H9 (cell line): ENCODE data around the gene DUOXA2. TPM values are rescaled to one million over a fixed set of nuclear protein-coding genes. Genes with fewer than 3 reads are reported as not detected.

Experiments
- DNase-seq: peaks from one replicate; pipeline ENCODE4 v3.0.0-alpha.2; 2017
- H2AFZ ChIP-seq: one replicate; pipeline ENCODE4 v1.6.1; 2013; ENCODE audit warnings: mild to moderate bottlenecking, low read length, control low read depth, moderate library complexity
- H2AK5ac ChIP-seq: 2 replicates; pipeline ENCODE4 v1.6.1; 2013; ENCODE audit warnings: low read length, control low read depth, mixed read lengths; ENCODE audit not compliant: insufficient read length
- H2BK120ac ChIP-seq: one replicate; pipeline ENCODE4 v1.6.1; 2013; ENCODE audit warnings: low read depth, mild to moderate bottlenecking, low read length, control low read depth, inconsistent platforms; ENCODE audit not compliant: poor library complexity, severe bottlenecking
- H2BK12ac ChIP-seq: 2 replicates; pipeline ENCODE4 v1.6.1; 2013; ENCODE audit warnings: low read length, control low read depth, mixed read lengths, low read depth; ENCODE audit not compliant: insufficient read length
- H2BK15ac ChIP-seq: 2 replicates; pipeline ENCODE4 v1.6.1; 2013; ENCODE audit warnings: low read depth, low read length, control low read depth
- H2BK20ac ChIP-seq: one replicate; pipeline ENCODE4 v1.6.1; 2013; ENCODE audit warnings: low read depth, mild to moderate bottlenecking, low read length, control low read depth, inconsistent platforms; ENCODE audit not compliant: poor library complexity, severe bottlenecking
- H2BK5ac ChIP-seq: 2 replicates; pipeline ENCODE4 v1.6.1; 2013; ENCODE audit warnings: low read length, control low read depth, mixed read lengths; ENCODE audit not compliant: insufficient read length
- H3K14ac ChIP-seq: 2 replicates; pipeline ENCODE4 v1.6.1; 2013; ENCODE audit warnings: low read length, control low read depth; ENCODE audit not compliant: insufficient read depth
- H3K18ac ChIP-seq: 2 replicates; pipeline ENCODE4 v1.6.1; 2013; ENCODE audit warnings: low read depth, mild to moderate bottlenecking, mixed read lengths, low read length, control low read depth; ENCODE audit not compliant: insufficient read length
- H3K23ac ChIP-seq: 2 replicates; pipeline ENCODE4 v1.6.1; 2013; ENCODE audit warnings: low read length, control low read depth, mixed read lengths, low read depth; ENCODE audit not compliant: insufficient read length
- H3K23me2 ChIP-seq: 2 replicates; pipeline ENCODE4 v1.6.1; 2013; ENCODE audit warnings: low read depth, mild to moderate bottlenecking, mixed read lengths, low read length, control low read depth; ENCODE audit not compliant: insufficient read length, poor library complexity, severe bottlenecking
- H3K27ac ChIP-seq: 2 replicates; pipeline ENCODE4 v1.5.1; 2013; ENCODE audit warnings: low read length, control low read depth, mixed read lengths, low read depth; ENCODE audit not compliant: insufficient read length
- H3K27me3 ChIP-seq: 2 replicates; pipeline ENCODE4 v1.6.1; 2013; ENCODE audit warnings: low read length, control low read depth, inconsistent platforms; ENCODE audit not compliant: insufficient read depth
- H3K4ac ChIP-seq: 2 replicates; pipeline ENCODE4 v1.6.1; 2013; ENCODE audit warnings: low read depth, mild to moderate bottlenecking, control low read depth, inconsistent platforms, low read length, moderate library complexity
- H3K4me1 ChIP-seq: 2 replicates; pipeline ENCODE4 v1.6.1; 2013; ENCODE audit warnings: low read length, control low read depth, inconsistent platforms; ENCODE audit not compliant: insufficient read depth
- H3K4me2 ChIP-seq: 2 replicates; pipeline ENCODE4 v1.6.1; 2013; ENCODE audit warnings: low read length, control low read depth, mixed read lengths; ENCODE audit not compliant: insufficient read length, insufficient read depth
- H3K56ac ChIP-seq: 2 replicates; pipeline ENCODE4 v1.6.1; 2013; ENCODE audit warnings: low read depth, mild to moderate bottlenecking, mixed read lengths, low read length, control low read depth; ENCODE audit not compliant: insufficient read length
- H3K79me1 ChIP-seq: 2 replicates; pipeline ENCODE4 v1.6.1; 2013; ENCODE audit warnings: low read depth, mild to moderate bottlenecking, moderate library complexity, low read length, control low read depth, inconsistent platforms; ENCODE audit not compliant: insufficient read depth, poor library complexity, severe bottlenecking
- H3K79me2 ChIP-seq: 2 replicates; pipeline ENCODE4 v1.6.1; 2013; ENCODE audit warnings: low read length, control low read depth, inconsistent platforms; ENCODE audit not compliant: insufficient read depth
- H3K9ac ChIP-seq: 2 replicates; pipeline ENCODE4 v1.6.1; 2013; ENCODE audit warnings: low read length, control low read depth, mixed read lengths; ENCODE audit not compliant: insufficient read length; ENCODE audit errors: extremely low read depth
- H3K9me3 ChIP-seq: one replicate; pipeline ENCODE4 v1.6.1; 2013; ENCODE audit warnings: low read depth, low read length, inconsistent platforms; ENCODE audit not compliant: control insufficient read depth
- H3T11ph ChIP-seq: one replicate; pipeline ENCODE4 v1.6.1; 2013; ENCODE audit warnings: mild to moderate bottlenecking, low read length, control low read depth, inconsistent platforms
- H4K20me1 ChIP-seq: one replicate; pipeline ENCODE4 v1.6.1; 2013; ENCODE audit not compliant: control insufficient read depth, insufficient read length, insufficient read depth
- H4K5ac ChIP-seq: 2 replicates; pipeline ENCODE4 v1.6.1; 2013; ENCODE audit warnings: low read depth, mild to moderate bottlenecking, mixed read lengths, low read length, control low read depth; ENCODE audit not compliant: insufficient read length
- H4K8ac ChIP-seq: replicated peaks from 2 replicates; pipeline ENCODE4 v1.6.1; 2013; ENCODE audit warnings: low read length, control low read depth, mixed read lengths, low read depth; ENCODE audit not compliant: insufficient read length
- H4K91ac ChIP-seq: 2 replicates; pipeline ENCODE4 v1.6.1; 2013; ENCODE audit warnings: low read depth, mild to moderate bottlenecking, moderate library complexity, mixed read lengths, low read length, control low read depth; ENCODE audit not compliant: insufficient read length
- H3K27ac Mint-ChIP-seq, 3 experiments: 2 replicates in 2 of 3; 3 replicates in 1 of 3; pipeline ENCODE4 v1.8.0; 2020 to 2021; ENCODE audit warnings: mixed read lengths in 3 of 3, mild to moderate bottlenecking in 1 of 3, moderate library complexity in 1 of 3
- H3K27me3 Mint-ChIP-seq: 2 replicates; pipeline ENCODE4 v1.8.0; 2021; ENCODE audit warnings: low read depth, mild to moderate bottlenecking, moderate library complexity, mixed read lengths
- H3K36me3 Mint-ChIP-seq, 3 experiments: 2 replicates in 2 of 3; 3 replicates in 1 of 3; pipeline ENCODE4 v1.8.0; 2020 to 2021; ENCODE audit warnings: low read depth in 3 of 3, mixed read lengths in 3 of 3; ENCODE audit not compliant: insufficient read depth in 1 of 3
- H3K4me1 Mint-ChIP-seq, 2 experiments: 2 replicates each; pipeline ENCODE4 v1.8.0; 2020; ENCODE audit warnings: mixed read lengths in 2 of 2
- H3K4me3 Mint-ChIP-seq, 2 experiments: 2 replicates in 1 of 2; 3 replicates in 1 of 2; pipeline ENCODE4 v1.8.0; 2020 to 2021; ENCODE audit warnings: mild to moderate bottlenecking in 2 of 2, mixed read lengths in 2 of 2, moderate library complexity in 1 of 2
- H3K9me3 Mint-ChIP-seq, 2 experiments: 2 replicates in 1 of 2; 3 replicates in 1 of 2; pipeline ENCODE4 v1.8.0; 2020; ENCODE audit warnings: mild to moderate bottlenecking in 2 of 2, mixed read lengths in 2 of 2, moderate library complexity in 1 of 2
- WGBS: extraction: QIAGEN DNeasy Blood & Tissue Kit; methylation state at CpG from one replicate; pipeline ENCODE4 v1.1.7; 2013; ENCODE audit warnings: missing lambda C conversion rate, low lambda C conversion rate, mixed read lengths; ENCODE audit not compliant: insufficient read length; ENCODE audit errors: extremely low coverage; 5-methylcytosine and 5-hydroxymethylcytosine counted together
- total RNA-seq: library from RNA; stranded (reverse); gene quantifications from 2 replicates; pipeline ENCODE4 v1.2.1, GENCODE V29; 2021
- TF ChIP-seq, protein P1 (sequence below): fragments of 200-600 bp; sonication (generic); conservative IDR thresholded peaks from 3 replicates; pipeline ENCODE4 v1.8.0; 2021; ENCODE audit warnings: antibody characterized with exemption, mild to moderate bottlenecking

DUOXA2 gene
- total RNA-seq, 1 experiment from 2014 or later, result not detected

DNA sequence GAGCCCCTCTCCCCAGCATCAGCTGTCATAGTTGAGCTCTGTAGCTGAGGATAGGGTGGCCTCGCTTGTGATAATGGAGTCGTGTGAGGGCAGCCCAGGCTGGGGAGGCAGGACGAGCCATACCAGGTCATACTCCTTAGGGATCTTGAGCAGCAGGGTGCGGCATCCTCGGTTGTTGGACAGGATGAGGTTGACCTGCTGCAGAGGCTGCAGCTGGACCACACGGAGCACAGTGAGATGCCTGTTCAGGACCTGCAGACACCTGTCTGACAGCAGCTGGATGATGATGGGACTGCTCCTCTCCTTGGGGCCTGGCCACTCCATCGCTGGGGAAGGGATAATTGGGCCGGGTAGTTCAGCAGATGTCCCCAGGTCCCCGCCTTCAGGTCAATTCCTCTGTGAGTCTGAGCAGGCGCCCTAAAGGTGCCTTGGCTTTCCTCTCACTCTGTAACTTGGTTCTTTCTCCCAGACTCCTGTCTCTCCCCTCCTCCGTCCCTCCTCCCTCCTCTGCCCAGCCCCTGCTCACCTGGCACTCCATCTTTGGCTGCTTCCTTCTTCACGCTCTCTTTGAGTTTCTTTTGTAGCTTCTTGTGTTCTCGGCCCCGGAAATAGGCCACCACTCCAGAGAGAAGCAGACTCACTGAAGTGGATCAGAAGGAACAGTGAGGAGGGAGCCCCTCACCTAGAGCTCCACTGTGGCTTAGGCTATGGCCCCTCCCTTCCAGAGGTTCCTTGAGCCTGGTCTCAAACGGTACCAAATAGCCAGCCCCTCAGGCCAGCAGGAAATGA, 7.9 kb upstream of the DUOXA2 start:
- H3K27ac Mint-ChIP-seq, result no peak overlapping the region

More for the DNA sequence above, 7.9 kb upstream of the DUOXA2 start:
- DNase-seq, result no peak
- no peaks in the 10 kb centered on the region for H4K20me1 ChIP-seq
- H3K4me3 Mint-ChIP-seq, result no peak overlapping the region
- peaks cover 45% of the 10 kb centered on the region for H3K27me3 Mint-ChIP-seq
- no peak overlapping the region for H3K56ac ChIP-seq
- no peak overlapping the region for H2BK12ac ChIP-seq
- no peak overlapping the region for H3K4ac ChIP-seq
- no peaks in the 10 kb centered on the region for H3K79me2 ChIP-seq
- no peak overlapping the region for H2BK5ac ChIP-seq
- no peak overlapping the region for H3K23ac ChIP-seq
- no CpG with 5 or more reads among the region's 15 CpGs for WGBS
- no peak overlapping the region for H2AK5ac ChIP-seq
- TF ChIP-seq, protein P1, sequence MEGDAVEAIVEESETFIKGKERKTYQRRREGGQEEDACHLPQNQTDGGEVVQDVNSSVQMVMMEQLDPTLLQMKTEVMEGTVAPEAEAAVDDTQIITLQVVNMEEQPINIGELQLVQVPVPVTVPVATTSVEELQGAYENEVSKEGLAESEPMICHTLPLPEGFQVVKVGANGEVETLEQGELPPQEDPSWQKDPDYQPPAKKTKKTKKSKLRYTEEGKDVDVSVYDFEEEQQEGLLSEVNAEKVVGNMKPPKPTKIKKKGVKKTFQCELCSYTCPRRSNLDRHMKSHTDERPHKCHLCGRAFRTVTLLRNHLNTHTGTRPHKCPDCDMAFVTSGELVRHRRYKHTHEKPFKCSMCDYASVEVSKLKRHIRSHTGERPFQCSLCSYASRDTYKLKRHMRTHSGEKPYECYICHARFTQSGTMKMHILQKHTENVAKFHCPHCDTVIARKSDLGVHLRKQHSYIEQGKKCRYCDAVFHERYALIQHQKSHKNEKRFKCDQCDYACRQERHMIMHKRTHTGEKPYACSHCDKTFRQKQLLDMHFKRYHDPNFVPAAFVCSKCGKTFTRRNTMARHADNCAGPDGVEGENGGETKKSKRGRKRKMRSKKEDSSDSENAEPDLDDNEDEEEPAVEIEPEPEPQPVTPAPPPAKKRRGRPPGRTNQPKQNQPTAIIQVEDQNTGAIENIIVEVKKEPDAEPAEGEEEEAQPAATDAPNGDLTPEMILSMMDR, result no peak
- H4K8ac ChIP-seq, result no peak overlapping the region
- no peak overlapping the region for H3K27ac ChIP-seq
- H3K18ac ChIP-seq, result no peak overlapping the region
- H3K4me2 ChIP-seq, result no peak overlapping the region
- H4K5ac ChIP-seq, result no peak overlapping the region
- no peaks in the 10 kb centered on the region for H3K23me2 ChIP-seq
- peaks cover 15% of the 10 kb centered on the region; the same call in 1 of the 2 replicates for H3K27me3 ChIP-seq
- H3K4me1 Mint-ChIP-seq, result peaks cover 6 to 14% of the 10 kb centered on the region in 2 experiments
- H3K79me1 ChIP-seq, result no peaks in the 10 kb centered on the region
- H2BK120ac ChIP-seq, result no peak overlapping the region
- H3T11ph ChIP-seq, result no peak overlapping the region
- H3K36me3 Mint-ChIP-seq, result no peaks in the 10 kb centered on the region; a peak in 1 of 7 replicates
- H2BK15ac ChIP-seq, result no peak overlapping the region
- no peak overlapping the region for H4K91ac ChIP-seq
- no peak overlapping the region for H3K9ac ChIP-seq
- H2AFZ ChIP-seq, result no peak overlapping the region
- H3K4me1 ChIP-seq, result peaks cover 5% of the 10 kb centered on the region; the same call in 1 of the 2 replicates
- H3K14ac ChIP-seq, result no peak overlapping the region
- no peaks in the 10 kb centered on the region for H3K9me3 Mint-ChIP-seq
- no peak overlapping the region for H2BK20ac ChIP-seq
- H3K9me3 ChIP-seq, result no peaks in the 10 kb centered on the region
